EH (cell line): Measurements from ENCODE around the gene CGNL1.

ENCODE experiments used
- DNase-seq: peaks from one replicate; pipeline ENCODE4 v3.0.0-alpha.2; 2015; ENCODE audit warnings: low read depth

CGNL1 gene

DNA sequence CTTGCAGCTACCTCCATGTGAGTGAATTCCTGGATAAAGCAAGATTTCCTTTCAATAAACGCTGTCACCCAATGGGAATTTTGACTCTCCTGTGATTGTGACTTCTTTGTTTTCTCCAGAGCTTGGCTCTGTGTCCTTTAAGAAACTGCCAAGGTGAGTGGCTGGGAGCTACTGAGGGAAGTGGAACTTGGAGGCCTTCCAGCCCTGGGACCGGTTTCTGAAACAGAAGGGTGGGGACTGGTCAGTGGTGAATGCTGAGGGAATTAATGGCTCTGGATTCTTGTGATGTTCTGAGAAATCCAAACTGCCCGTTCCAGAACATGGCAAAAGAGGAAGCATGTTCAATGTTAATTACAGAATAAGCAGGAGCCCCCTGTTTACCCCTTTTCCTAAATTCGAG lies 174.3 kb downstream of the CGNL1 start:
- no peak for DNase-seq

DNA sequence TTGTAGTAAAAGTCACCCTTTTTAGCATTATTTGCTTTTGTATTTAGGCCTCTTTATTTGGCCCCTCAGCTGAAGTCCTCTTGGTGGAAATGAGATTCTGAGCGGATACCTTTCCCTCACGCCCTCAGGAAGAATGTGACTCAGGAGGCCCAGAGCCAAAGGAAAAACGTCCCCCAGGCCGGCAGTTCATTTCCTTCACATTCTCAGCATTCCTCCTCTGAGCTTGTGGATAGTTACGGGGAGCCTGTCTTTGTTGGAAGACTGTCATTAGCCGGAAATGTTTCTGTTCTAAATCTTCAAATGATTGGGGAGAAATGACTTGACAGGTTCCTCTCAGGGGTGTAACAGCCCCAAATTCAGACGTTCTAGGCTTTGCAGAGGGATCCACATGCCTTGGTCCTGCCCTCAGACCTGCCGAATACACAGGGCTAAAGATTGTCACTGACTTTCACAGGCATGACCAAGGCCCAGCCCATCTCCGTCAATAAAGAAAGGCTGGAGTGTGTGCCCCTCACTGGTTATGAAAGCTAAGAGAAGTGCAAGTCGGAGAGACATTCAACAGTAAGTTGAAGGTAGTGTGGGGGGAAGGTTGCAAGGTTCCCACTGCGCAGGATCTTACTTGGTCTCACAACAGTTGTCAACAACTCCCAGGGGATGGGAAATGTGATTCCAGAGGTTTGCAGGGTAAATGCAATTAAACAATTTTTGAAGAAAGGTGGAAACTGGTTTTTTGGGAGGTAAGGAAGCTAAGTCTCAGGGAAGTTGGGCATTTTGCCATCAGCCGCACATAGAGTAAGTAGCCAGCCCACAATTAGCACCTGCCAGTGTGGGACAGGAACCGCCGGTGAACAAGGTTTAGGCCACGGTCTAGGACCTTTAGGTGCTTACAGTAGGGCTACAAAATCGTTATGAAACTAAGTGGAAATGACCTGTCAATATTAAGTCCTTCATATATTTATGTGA lies 175.7 kb downstream of the CGNL1 start:
- peak; percentile 91 for DNase-seq

- no peak for DNase-seq
Measured at GRCh38 chr15:57552678-57553334, 176.5 kb downstream of the CGNL1 start.

DNA sequence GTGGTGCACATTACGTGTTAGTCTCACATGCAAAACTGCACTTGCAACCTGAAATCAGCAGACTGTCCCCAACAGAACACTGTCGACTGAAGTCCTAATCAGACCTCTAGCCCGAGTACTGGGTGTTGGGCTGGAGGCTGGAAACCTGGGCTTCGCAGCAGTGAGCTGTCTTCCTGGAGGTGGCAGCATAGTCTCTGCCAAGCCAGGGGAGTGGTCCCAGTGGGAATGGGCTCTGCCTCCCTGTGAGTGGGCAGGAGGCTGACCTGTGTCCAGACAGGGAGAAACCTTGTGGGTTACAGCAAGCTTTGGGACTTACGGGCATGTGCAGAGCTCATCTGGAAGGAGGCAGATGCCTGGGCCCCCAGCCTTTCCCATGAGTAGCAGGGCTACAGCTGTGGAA lies 177.2 kb downstream of the CGNL1 start:
- DNase-seq: no peak

DNA sequence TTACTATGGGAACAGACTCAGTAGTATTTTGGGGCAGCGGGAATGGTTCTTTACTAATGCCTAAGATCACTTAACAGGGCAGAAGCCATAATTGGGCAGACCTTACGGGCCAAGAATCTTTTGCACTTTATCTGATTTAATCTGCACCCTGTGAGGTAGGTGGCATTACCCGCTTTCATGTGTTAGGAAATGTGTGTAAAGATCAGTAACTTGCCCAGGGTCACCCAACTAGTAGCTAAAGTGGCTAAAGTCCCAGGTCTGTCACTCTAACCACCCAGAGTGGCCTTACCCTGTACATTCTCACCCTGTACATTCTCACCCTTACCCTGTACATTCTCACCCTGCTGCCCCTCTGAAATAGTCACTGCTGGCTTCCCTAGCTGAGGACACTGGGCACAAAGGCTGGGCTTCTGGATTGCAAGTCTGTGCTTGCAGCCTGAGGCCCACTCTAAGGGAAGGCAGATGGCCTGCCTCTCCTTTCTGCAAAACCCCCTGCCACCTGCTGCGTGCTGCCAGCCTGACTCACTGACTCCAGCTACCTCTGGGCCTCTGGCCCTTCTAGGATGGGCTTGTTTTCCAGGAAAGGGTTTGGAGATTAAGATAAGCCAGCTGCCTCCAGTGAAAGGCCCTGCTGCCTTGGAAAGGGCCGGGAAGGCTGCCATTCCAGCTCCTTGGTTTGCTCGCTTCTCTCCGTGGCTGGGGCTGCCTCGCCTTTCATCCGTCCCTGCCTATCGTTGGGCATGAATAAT lies 177.9 kb downstream of the CGNL1 start:
- DNase-seq: no peak

DNA sequence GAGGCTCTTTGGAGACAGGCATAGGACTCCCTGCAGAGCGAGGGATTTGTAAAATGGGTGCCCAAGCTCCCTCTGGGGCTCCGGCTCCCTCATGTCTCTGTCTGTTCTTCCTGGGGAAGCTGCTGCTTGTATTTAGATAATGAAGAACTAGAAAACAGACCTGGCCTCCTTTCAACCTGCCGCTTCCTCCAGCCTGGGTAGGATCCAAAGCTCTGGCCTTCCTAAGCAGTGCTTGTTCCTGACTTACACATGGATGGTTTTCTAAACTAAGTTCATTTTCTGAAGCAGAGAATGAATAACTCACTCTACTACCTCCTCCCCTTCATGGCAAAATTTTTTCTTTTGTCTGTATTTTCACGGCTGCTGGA lies 178.5 kb downstream of the CGNL1 start:
- no peak for DNase-seq

GRCh38 chr15:57555270-57555669 lies 179.0 kb downstream of the CGNL1 start:
- no peak for DNase-seq

GRCh38 chr15:57556040-57556439 lies 179.7 kb downstream of the CGNL1 start:
- DNase-seq: no peak

DNA sequence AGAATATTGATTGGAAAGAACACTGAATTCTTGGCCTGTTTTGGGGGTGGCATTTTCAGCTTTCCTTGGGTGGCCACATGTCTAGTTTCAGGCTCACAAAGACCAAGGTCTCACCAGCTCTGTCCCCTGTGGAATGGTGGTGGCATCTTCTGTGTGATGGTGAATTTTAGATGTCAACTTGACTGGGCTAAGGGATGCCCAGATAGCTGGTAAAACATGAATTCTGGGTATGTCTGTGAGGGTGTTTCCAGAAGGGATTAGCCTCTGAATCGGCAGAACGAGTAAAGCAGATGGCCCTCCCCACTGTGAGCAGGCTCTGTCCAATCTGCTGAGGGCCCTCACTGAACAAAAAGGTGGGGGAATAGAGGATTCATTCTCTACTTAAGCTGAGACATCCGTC lies 181.0 kb downstream of the CGNL1 start:
- no peak for DNase-seq

DNA sequence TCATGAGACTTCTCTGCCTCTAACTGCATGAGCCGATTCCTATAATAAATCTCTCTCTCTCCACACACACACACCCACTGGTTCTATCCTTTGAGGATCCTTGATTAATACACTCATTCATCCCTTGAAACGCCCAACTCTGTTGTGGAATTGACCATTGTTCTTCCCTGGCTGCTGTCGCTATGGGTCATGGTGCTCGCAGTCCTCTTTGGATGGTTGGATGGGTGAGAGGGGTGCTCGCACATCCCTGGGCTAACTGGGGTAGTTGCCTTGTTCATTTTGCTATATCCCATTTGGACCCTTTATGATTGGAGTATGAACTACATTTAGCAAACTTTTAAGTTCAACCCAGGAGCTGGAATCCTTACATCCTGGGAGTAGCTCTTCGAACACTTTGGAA lies 181.5 kb downstream of the CGNL1 start:
- DNase-seq: no peak

GRCh38 chr15:57559875-57560274 lies 183.6 kb downstream of the CGNL1 start:
- DNase-seq: peak; percentile 59

DNA sequence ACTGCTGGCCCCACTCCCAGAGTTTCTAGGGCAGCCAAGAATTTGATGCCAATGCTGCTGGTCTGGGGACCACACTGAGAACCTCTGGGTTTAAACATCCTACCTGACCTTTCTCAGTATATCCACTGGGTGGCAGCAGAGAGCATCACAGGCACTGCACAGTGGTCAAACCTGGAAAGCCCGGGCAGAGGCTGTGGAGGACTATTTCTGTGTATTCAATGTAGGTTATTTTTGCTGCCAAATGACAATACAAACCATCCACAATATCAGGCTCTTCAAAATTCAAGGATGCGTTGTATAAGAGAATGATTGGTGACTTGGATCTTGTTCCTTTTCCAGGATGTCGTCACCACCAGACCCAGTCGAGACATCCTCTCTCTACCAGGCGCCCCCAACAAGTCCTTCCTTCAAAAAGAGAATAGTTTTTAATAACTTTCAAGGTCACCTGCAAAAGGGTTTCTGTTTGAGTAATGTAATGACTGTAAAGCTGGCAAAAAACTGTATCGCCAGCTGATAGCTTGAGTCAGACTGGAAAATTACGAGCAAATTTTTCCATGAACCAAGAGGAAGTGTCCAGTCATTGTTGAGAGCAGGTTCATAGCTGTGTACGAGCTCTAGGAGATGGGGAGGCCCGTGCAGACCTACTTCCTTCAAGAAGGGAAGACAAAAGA lies 184.9 kb downstream of the CGNL1 start:
- DNase-seq: peak; percentile 84

- no peak for DNase-seq
Measured at GRCh38 chr15:57562196-57562769, 186.0 kb downstream of the CGNL1 start.

GRCh38 chr15:57563416-57563815 lies 187.1 kb downstream of the CGNL1 start:
- no peak for DNase-seq

- no peak for DNase-seq
Measured at GRCh38 chr15:57565311-57565710, 189.0 kb downstream of the CGNL1 start.

- peak; percentile 71 for DNase-seq
Measured at GRCh38 chr15:57566834-57567233, 190.5 kb downstream of the CGNL1 start.

- DNase-seq: no peak
Measured at GRCh38 chr15:57567891-57568290, 191.6 kb downstream of the CGNL1 start.

- no peak for DNase-seq
Measured at GRCh38 chr15:57568299-57568698, 192.0 kb downstream of the CGNL1 start.

- no peak for DNase-seq
Measured at GRCh38 chr15:57570340-57570739, 194.0 kb downstream of the CGNL1 start.

DNA sequence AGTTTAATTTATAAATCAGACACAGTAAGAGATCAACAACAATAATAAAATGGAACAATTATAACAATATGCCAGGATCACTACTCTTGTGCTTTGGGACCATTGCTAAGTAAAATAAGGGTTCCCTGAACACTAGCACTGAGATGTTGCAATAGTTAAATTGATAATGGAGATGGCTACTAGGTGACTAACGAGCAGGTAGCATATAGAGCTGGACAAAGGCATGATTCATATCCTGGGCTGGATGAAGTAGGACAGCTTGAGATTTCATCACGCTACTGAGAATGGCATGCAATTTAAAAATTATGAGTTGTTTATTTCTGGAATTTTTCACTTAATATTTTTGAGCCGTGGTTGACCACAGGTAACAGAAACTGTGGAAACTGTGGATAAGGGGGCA lies 194.7 kb downstream of the CGNL1 start:
- DNase-seq: peak; percentile 65

GRCh38 chr15:57571725-57572124 lies 195.4 kb downstream of the CGNL1 start:
- no peak for DNase-seq

- DNase-seq: no peak
Measured at GRCh38 chr15:57572468-57572867, 196.2 kb downstream of the CGNL1 start.
